Measurements from ENCODE around the gene NRP1.

NRP1 gene

DNA sequence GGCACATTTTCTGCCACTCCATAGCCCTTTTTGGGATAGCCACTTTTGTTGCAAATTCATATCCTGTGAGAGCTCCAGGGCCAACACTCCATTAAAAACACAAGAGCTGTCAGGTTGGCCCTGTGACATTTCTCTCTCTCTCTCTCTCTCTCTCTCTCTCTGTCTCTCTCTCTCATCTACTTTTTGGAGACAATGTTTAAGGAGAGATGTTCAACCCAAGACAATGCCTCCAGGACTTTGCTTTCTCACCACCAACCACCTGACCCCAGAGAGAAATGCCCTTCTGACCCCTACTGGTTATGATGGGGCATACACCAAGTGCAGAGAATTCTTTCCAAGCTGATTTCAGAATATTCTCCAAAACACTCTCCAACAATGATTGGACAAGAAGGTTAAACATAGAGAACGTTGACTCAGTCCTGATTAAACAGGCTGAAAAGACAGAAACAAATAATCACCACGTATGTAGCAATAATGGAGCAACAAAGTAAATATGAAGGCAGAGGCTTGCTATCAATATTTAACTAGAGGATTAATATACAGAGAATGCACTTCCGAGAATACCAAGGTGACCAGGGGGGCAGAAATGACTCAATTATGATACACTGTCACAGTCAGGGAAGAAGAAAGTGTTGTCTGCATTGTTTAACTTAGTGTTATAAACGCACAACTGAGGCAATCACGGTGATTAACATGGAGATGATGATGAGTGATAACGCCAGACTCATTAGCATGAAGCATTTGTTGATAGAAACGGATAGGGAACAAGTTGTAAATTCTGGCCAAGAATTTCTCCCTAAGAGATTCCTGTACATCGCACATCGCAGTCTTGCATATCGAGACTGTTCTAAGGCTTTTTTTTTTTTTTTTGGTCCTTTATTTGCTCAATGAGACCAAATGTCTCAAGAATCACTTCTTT is 178.5 kb downstream of the NRP1 start:
- no peak overlapping the region for H3K4me3 ChIP-seq (ENCODE audit: low read depth, low read length)
- peak; percentile 72 for DNase-seq (ENCODE audit: low read depth, low spot score)
- in situ Hi-C loops (cut with HindIII; ENCODE audit: low sequenced_read_pairs) = no loop called here
- TF ChIP-seq, protein P1, sequence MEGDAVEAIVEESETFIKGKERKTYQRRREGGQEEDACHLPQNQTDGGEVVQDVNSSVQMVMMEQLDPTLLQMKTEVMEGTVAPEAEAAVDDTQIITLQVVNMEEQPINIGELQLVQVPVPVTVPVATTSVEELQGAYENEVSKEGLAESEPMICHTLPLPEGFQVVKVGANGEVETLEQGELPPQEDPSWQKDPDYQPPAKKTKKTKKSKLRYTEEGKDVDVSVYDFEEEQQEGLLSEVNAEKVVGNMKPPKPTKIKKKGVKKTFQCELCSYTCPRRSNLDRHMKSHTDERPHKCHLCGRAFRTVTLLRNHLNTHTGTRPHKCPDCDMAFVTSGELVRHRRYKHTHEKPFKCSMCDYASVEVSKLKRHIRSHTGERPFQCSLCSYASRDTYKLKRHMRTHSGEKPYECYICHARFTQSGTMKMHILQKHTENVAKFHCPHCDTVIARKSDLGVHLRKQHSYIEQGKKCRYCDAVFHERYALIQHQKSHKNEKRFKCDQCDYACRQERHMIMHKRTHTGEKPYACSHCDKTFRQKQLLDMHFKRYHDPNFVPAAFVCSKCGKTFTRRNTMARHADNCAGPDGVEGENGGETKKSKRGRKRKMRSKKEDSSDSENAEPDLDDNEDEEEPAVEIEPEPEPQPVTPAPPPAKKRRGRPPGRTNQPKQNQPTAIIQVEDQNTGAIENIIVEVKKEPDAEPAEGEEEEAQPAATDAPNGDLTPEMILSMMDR (IDR thresholded peaks at IDR 0.05; ENCODE audit: low read depth, low read length) = peak; percentile 71

- in situ Hi-C loops (cut with HindIII; ENCODE audit: low sequenced_read_pairs) = no loop called here
- no peak for DNase-seq (ENCODE audit: low read depth, low spot score)
- TF ChIP-seq, protein P1 (IDR thresholded peaks at IDR 0.05; ENCODE audit: low read depth, low read length) = no peak
- no peak overlapping the region for H3K4me3 ChIP-seq (ENCODE audit: low read depth, low read length)
Measured at GRCh38 chr10:33154590-33154989, 179.9 kb downstream of the NRP1 start.

- no peak overlapping the region for H3K4me3 ChIP-seq (ENCODE audit: low read depth, low read length)
- TF ChIP-seq, protein P1 (IDR thresholded peaks at IDR 0.05; ENCODE audit: low read depth, low read length) = no peak
- DNase-seq (ENCODE audit: low read depth, low spot score) = no peak
- in situ Hi-C loops (cut with HindIII; ENCODE audit: low sequenced_read_pairs) = no loop called here
Measured at GRCh38 chr10:33153968-33154327, 180.5 kb downstream of the NRP1 start.

DNA sequence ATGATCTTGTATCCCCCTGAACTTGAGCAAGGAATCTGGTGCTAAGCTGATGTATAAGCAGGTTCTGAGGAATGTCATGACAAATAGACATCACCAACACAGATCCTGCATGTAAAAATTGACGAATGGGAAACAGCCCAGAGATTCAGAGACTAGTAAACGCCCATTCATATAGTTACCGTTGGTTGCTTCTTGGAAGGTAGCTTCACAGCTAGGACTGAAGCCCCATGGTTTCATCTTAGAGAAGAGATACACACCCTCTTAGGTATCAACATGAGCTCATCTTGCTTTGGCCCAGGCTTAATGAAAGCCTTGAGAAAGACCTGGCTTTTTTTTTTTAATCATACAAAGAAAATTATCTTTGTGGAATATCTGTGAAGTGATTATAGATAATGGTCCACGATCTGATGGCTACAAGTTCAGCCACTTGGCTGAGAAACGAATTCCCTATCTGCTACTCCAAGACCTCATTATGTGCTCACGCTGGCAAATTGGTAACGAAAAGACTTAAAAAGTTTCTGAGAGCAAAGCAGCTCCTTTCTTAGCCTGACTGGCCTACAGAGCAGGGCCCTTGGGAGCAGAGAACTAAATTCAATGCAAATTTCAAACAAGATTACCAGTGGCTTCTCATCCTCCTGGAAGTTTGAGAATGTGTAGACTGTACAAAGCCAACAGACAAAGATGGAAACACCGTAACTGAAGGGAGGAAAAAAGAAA is 181.1 kb downstream of the NRP1 start:
- TF ChIP-seq, protein P1 (IDR thresholded peaks at IDR 0.05; ENCODE audit: low read depth, low read length) = no peak
- no peak for DNase-seq (ENCODE audit: low read depth, low spot score)
- in situ Hi-C loops (cut with HindIII; ENCODE audit: low sequenced_read_pairs) = no loop called here
- no peak overlapping the region for H3K4me3 ChIP-seq (ENCODE audit: low read depth, low read length)

GRCh38 chr10:33152750-33153149 is 181.7 kb downstream of the NRP1 start:
- TF ChIP-seq, protein P1 (IDR thresholded peaks at IDR 0.05; ENCODE audit: low read depth, low read length) = no peak
- H3K4me3 ChIP-seq (ENCODE audit: low read depth, low read length) = no peak overlapping the region
- DNase-seq (ENCODE audit: low read depth, low spot score) = no peak
- in situ Hi-C loops (cut with HindIII; ENCODE audit: low sequenced_read_pairs) = no loop called here

DNA sequence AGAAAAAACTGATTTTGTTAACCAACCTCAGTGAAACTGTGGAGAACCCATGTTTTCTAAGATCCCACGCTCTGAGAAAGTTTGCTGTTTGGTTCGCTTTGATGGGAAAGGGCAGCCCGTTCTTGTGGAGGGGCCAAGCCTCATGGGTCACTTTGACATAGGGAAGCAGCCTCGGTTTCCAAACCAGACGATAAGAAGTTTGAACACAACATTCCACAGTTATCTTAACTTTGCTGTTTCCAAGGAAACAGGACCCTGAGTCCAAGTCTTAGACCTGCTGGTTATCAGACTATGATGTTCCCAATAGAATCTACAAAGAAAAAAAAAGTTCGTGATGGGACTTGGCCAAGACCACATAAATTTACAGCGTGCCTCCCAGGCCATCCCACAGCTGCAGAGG is 182.3 kb downstream of the NRP1 start:
- H3K4me3 ChIP-seq (ENCODE audit: low read depth, low read length) = no peak overlapping the region
- in situ Hi-C loops (cut with HindIII; ENCODE audit: low sequenced_read_pairs) = no loop called here
- no peak for DNase-seq (ENCODE audit: low read depth, low spot score)
- TF ChIP-seq, protein P1 (IDR thresholded peaks at IDR 0.05; ENCODE audit: low read depth, low read length) = no peak
